NB4 (cell line): ENCODE measurements around the gene PIBF1.

Experiments used
- CTCF ChIP-seq: IDR thresholded peaks from one replicate; pipeline ENCODE4 v1.5.1; 2012; ENCODE audit warnings: low read depth, low read length
- MAX ChIP-seq: IDR thresholded peaks from 2 replicates; pipeline ENCODE4 v1.6.1; 2011; ENCODE audit warnings: low read depth, low read length
- MYC ChIP-seq: IDR thresholded peaks from 2 replicates; pipeline ENCODE4 v1.6.1; 2011; ENCODE audit warnings: low read depth, low read length
- POLR2A ChIP-seq: IDR thresholded peaks from 2 replicates; pipeline ENCODE4 v1.6.1; 2011; ENCODE audit warnings: mild to moderate bottlenecking; ENCODE audit not compliant: insufficient read length; ENCODE audit errors: extremely low read depth

DNA sequence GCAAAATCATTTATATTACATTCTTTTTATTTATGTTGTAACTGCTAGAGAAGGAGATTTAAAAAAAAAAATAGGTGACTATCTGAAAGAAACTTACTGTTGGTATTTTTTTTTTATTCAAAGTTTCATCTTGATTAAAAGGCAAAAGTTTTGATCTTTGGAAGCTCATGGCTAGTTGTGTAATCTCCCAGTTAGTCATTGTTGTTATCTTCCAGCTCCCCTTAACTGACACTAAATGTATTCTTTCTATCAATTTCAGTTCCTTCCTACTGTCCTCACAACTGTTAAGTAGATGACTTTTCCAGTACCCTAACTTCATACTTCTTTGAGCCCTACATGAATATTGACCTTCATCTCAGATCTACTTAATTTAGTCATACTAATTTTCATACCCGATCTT is 71.1 kb downstream of the PIBF1 start:
- TF ChIP-seq CTCF: no peak
- no peak for TF ChIP-seq POLR2A
- TF ChIP-seq MAX: no peak
- TF ChIP-seq MYC: no peak
